K562 (cell line): ENCODE results near the gene TBC1D5. TPM values are rescaled to one million over a fixed set of nuclear protein-coding genes. Genes with fewer than 3 reads are reported as not detected.

Experiments
- ATAC-seq: fragments of 200-7000 bp; cut with Tn5 transposase; 3 replicates; pipeline ENCODE4 v1.9.1; 2020; ENCODE audit warnings: moderate library complexity
- BruUV-seq: library from RNA; stranded (reverse); fragments of 400-500 nt; replicated peaks from 2 replicates; lab custom pipeline; 2021; lab: Mats Ljungman, UMichigan
- CTCF ChIA-PET: fragments of 300-600 bp; formaldehyde crosslinking; extraction: SDS; loops from one replicate; lab custom pipeline; 2021; ENCODE audit warnings: low intra/inter-chr PET ratio; lab: Yijun Ruan, JAX
- POLR2A ChIA-PET: fragments of 300-600, 350-650 bp; sonication (Branson Sonifier 250); formaldehyde crosslinking; extraction: SDS; loops from one replicate; lab custom pipeline; 2021; ENCODE audit warnings: antibody characterized with exemption, inconsistent platforms; lab: Yijun Ruan, JAX
- DNase-seq, 4 experiments: peaks; one replicate each; pipeline versions ENCODE4 v3.0.0 to v3.0.0-alpha.2; 2011 to 2018; ENCODE audit warnings: low spot score in 3 of 4, mixed read lengths in 3 of 4; ENCODE audit errors: extremely low read depth in 1 of 4
- FAIRE-seq: peaks from 2 replicates; lab custom pipeline; 2011; peaks lifted over from hg19 to GRCh38; lab: Jason Lieb, UNC
- H2AFZ ChIP-seq: 2 replicates; pipeline ENCODE4 v1.6.0; 2011; ENCODE audit warnings: low read depth, low read length, control low read depth, inconsistent platforms
- H3K27ac ChIP-seq: fragments of 200-600 bp; 3 replicates; pipeline ENCODE4 v1.8.0; 2011; ENCODE audit warnings: low read depth, mild to moderate bottlenecking, control low read depth, inconsistent platforms, low read length, moderate library complexity, mixed read lengths; ENCODE audit errors: extremely low read depth
- H3K27me3 ChIP-seq, 2 experiments: fragments of 300-600 bp in 1 of 2; 2 replicates in 1 of 2; 3 replicates in 1 of 2; pipeline versions ENCODE4 v1.6.0 to v1.8.0; 2011; ENCODE audit warnings: inconsistent platforms in 2 of 2, low read length in 2 of 2, mild to moderate bottlenecking in 1 of 2, mixed read lengths in 1 of 2, moderate library complexity in 1 of 2; ENCODE audit not compliant: control insufficient read depth in 2 of 2, insufficient read depth in 2 of 2
- H3K36me3 ChIP-seq: fragments of 300-600 bp; 3 replicates; pipeline ENCODE4 v1.8.0; 2011; ENCODE audit warnings: mild to moderate bottlenecking, low read length, inconsistent platforms; ENCODE audit not compliant: control insufficient read depth, insufficient read depth
- H3K4me1 ChIP-seq, 2 experiments: fragments of 200-600 bp in 1 of 2; replicated peaks in 1 of 2; 2 replicates in 1 of 2; 3 replicates in 1 of 2; pipeline versions ENCODE4 v1.5.1 to v1.8.0; 2011; ENCODE audit warnings: inconsistent platforms in 2 of 2, low read length in 2 of 2, mild to moderate bottlenecking in 1 of 2, mixed read lengths in 1 of 2, moderate library complexity in 1 of 2; ENCODE audit not compliant: control insufficient read depth in 2 of 2, insufficient read depth in 2 of 2
- H3K4me2 ChIP-seq: 2 replicates; pipeline ENCODE4 v1.6.1; 2011; ENCODE audit warnings: low read length, control low read depth, inconsistent platforms, mixed read lengths; ENCODE audit not compliant: insufficient read depth
- H3K4me3 ChIP-seq: fragments of 200-600 bp; sonication (generic), shearing (Covaris generic); 2 replicates; pipeline ENCODE4 v1.5.1; 2016; ENCODE audit warnings: control low read depth, inconsistent platforms
- H3K79me2 ChIP-seq: fragments of 200-600 bp; 3 replicates; pipeline ENCODE4 v1.8.0; 2011; ENCODE audit warnings: low read length, inconsistent platforms; ENCODE audit not compliant: control insufficient read depth, insufficient read depth
- H3K9ac ChIP-seq, 2 experiments: 2 replicates each; pipeline versions ENCODE4 v1.6.0 to v1.6.1; 2011; ENCODE audit warnings: low read depth in 2 of 2, low read length in 2 of 2, control low read depth in 1 of 2, inconsistent platforms in 1 of 2, mild to moderate bottlenecking in 1 of 2, mixed read lengths in 1 of 2; ENCODE audit not compliant: insufficient read depth in 1 of 2
- H3K9me1 ChIP-seq: one replicate; pipeline ENCODE4 v1.6.0; 2011; ENCODE audit warnings: inconsistent platforms, mild to moderate bottlenecking, low read length, moderate library complexity; ENCODE audit not compliant: control insufficient read depth, insufficient read depth
- H3K9me3 ChIP-seq: replicated peaks from 2 replicates; pipeline ENCODE4 v1.5.1; 2011; ENCODE audit warnings: low read depth, low read length, inconsistent platforms; ENCODE audit not compliant: control insufficient read depth, insufficient read depth
- H4K20me1 ChIP-seq: replicated peaks from 2 replicates; pipeline ENCODE4 v1.6.1; 2011; ENCODE audit warnings: low read length, inconsistent platforms, mixed read lengths; ENCODE audit not compliant: control insufficient read depth, insufficient read depth
- CCNT2 ChIP-seq: IDR thresholded peaks from 2 replicates; pipeline ENCODE4 v1.6.1; 2011; ENCODE audit warnings: borderline replicate concordance, low read depth, mild to moderate bottlenecking, moderate library complexity, mixed read lengths, low read length; ENCODE audit not compliant: insufficient read length; ENCODE audit errors: extremely low read depth
- RCOR1 ChIP-seq, 2 experiments: IDR thresholded peaks; 2 replicates each; pipeline ENCODE4 v1.6.1; 2012; ENCODE audit warnings: low read depth in 2 of 2, low read length in 2 of 2, borderline replicate concordance in 1 of 2, improper control_type of control experiment in 1 of 2
- TCF3 ChIP-seq: sonication (generic); formaldehyde crosslinking; IDR thresholded peaks from 2 replicates; pipeline ENCODE4 v1.4.0; 2020; ENCODE audit warnings: mild to moderate bottlenecking, missing genetic modification reagents
- ZNF197 ChIP-seq: fragments of 200-800 bp; sonication (Bioruptor generic); IDR thresholded peaks from 2 replicates; pipeline ENCODE4 v1.6.1; 2016; ENCODE audit warnings: low read depth, missing genetic modification characterization, missing compliant biosample characterization
- WGBS: fragments of 100-300 bp; shearing (Covaris generic); methylation state at CpG from one replicate; pipeline ENCODE4 v1.1.6; 2016; ENCODE audit warnings: low coverage, mixed read lengths; ENCODE audit not compliant: insufficient coverage; ENCODE audit errors: missing lambda C conversion rate; 5-methylcytosine and 5-hydroxymethylcytosine counted together
- in situ Hi-C: fragments of 300-500 bp; cut with MboI; formaldehyde crosslinking; loops from 4 replicates; pipeline ENCODE4 v1.15.0; 2018; ENCODE audit warnings: inconsistent platforms, mixed read lengths
- intact Hi-C: fragments of 100-400 bp; cut with micrococcal nuclease; formaldehyde crosslinking; loops from 2 replicates; pipeline ENCODE4 v1.14.2; 2022
- polyA plus RNA-seq, 8 experiments: library from polyadenylated mRNA; depleted of rRNA in 4 of 8; stranded (reverse) in 5 of 8; unstranded in 3 of 8; fragments of >200 nt; fragmentation: Nextera tagmentation in 2 of 8; fragmentation: Illumina TruSeq in 1 of 8; extraction: Ambion mirVana in 2 of 8; extraction: Trizol in 1 of 8; gene quantifications; 2 replicates each; pipeline versions ENCODE4 v1.2.1 to v1.2.3, GENCODE V29; 2011 to 2014; ENCODE audit warnings: inconsistent platforms in 1 of 8, missing spikeins in 1 of 8
- total RNA-seq, 7 experiments: library from RNA; depleted of rRNA in 6 of 7; stranded (reverse); fragments of >200 nt in 6 of 7; fragmentation: Illumina TruSeq in 2 of 7; extraction: Trizol in 2 of 7; gene quantifications; 2 replicates each; pipeline versions ENCODE4 v1.2.1 to v1.2.3, GENCODE V29; 2011 to 2021; ENCODE audit warnings: low replicate concordance in 1 of 7
- TF ChIP-seq, protein P1 (sequence below): sonication (generic); IDR thresholded peaks from 2 replicates; pipeline ENCODE4 v1.6.1; 2016

Gene TBC1D5
- total and polyA plus RNA-seq, 9 of the 15 experiments (the other 6 are each of a cell fraction or from before 2014, with no cell fraction given), result 2.9 to 38.1 (median 25.6) TPM

DNA sequence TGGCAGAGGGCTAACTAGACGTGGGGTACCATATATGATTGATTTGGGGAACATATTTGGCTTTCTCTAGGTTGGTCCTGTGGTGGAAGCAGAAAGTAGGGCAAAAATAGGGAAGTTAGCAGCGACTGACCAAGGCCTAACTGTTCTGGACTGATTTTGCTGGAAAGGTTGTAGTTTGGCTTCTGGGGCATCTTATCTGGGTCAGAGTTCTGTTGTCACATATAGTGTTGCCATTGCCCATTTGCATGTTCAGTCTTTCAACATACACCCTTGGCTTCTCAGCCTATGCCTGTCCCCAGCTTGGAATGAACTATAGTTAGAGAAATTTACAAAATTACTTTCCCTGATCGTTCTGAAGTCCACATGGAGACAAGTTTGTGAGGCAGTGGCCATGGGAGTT, 426.5 kb downstream of the TBC1D5 start:
- Histone ChIP-seq H3K36me3 (no peaks in the 10 kb centered on the region), H3K9me1 (no peaks in the 10 kb centered on the region), H3K4me3 (no peak overlapping the region), H3K4me1 (peaks cover 0 to 19% of the 10 kb centered on the region in 2 experiments; a peak in 3 of 5 replicates), H3K79me2 (no peaks in the 10 kb centered on the region), H3K4me2 (no peak overlapping the region), H3K27ac (no peak overlapping the region), H2AFZ (no peak overlapping the region), H3K27me3 (no peaks in the 10 kb centered on the region), H3K9ac (no peak overlapping the region), H4K20me1 (no peaks in the 10 kb centered on the region; the same call in 1 of the 2 replicates), H3K9me3 (no peaks in the 10 kb centered on the region)
- FAIRE-seq (no peak), ATAC-seq (peak; percentile 42; the same call in 1 of the 3 replicates), DNase-seq (no peak)
- CTCF ChIA-PET, result no interaction called here
- intact Hi-C loops (no loop called here), in situ Hi-C loops (no loop called here)
- TF ChIP-seq, protein P1, sequence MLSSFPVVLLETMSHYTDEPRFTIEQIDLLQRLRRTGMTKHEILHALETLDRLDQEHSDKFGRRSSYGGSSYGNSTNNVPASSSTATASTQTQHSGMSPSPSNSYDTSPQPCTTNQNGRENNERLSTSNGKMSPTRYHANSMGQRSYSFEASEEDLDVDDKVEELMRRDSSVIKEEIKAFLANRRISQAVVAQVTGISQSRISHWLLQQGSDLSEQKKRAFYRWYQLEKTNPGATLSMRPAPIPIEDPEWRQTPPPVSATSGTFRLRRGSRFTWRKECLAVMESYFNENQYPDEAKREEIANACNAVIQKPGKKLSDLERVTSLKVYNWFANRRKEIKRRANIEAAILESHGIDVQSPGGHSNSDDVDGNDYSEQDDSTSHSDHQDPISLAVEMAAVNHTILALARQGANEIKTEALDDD, result peak; percentile 46
- TF ChIP-seq ZNF197 (CRISPR knock-in tag) (no peak), TCF3 (peak; percentile 64)
- WGBS, result 15% methylated on average over 3 of the region's 3 CpGs
- no TSS peak for BruUV-seq
- POLR2A ChIA-PET, result interaction anchor here (1.5 kb wide), 1 partner anchor 29 kb away, joined by 4 read pairs; no protein-coding TSS in a partner anchor

DNA sequence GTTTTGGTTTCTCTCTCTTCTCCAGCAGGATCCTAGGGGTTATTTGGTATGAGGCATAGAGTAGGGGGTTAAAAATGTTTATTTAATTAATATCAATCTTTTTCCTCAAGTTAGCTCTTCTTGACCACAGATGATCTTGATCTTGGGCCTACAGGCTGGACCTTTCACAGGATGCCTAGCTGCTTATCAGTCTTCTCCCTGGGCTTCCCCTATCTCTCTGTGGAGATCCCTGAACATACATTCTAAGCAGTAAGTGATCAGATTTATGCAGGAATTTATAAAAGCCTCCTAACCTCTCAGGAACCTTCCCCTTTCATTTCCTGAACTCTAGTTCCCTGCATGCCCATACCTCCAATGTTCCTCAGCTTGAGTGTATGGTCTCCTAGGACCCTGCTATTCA, 428.3 kb downstream of the TBC1D5 start:
- H3K4me3 ChIP-seq, result no peak overlapping the region
- H2AFZ ChIP-seq, result no peak overlapping the region
- H3K9me1 ChIP-seq, result no peaks in the 10 kb centered on the region
- TF ChIP-seq RCOR1 (IDR thresholded peaks at IDR 0.05; ENCODE audit: borderline replicate concordance in 1 of 2, low read depth in 2 of 2, low read length in 2 of 2) (peak in 1 of 2 experiments; percentile 14; a peak in 1 of 4 replicates), CCNT2 (no peak)
- H3K4me1 ChIP-seq, result peaks cover 0 to 19% of the 10 kb centered on the region in 2 experiments; a peak in 3 of 5 replicates
- BruUV-seq, result no TSS peak
- CTCF ChIA-PET, result no interaction called here
- no peak overlapping the region for H3K27ac ChIP-seq
- no peak overlapping the region for H3K9ac ChIP-seq
- H3K79me2 ChIP-seq, result no peaks in the 10 kb centered on the region
- H3K9me3 ChIP-seq, result no peaks in the 10 kb centered on the region
- in situ Hi-C loops, result no loop called here
- POLR2A ChIA-PET, result interaction anchor here (0.6 to 1.3 kb wide), 4 partner anchors 9 to 50 kb away, joined by 3 to 7 read pairs (median 4); no protein-coding TSS in a partner anchor
- DNase-seq (no peak), ATAC-seq (no peak), FAIRE-seq (no peak)
- intact Hi-C loops, result no loop called here
- H3K4me2 ChIP-seq, result no peak overlapping the region
- H3K36me3 ChIP-seq, result no peaks in the 10 kb centered on the region
- H3K27me3 ChIP-seq, result no peaks in the 10 kb centered on the region
- no peaks in the 10 kb centered on the region; the same call in 1 of the 2 replicates for H4K20me1 ChIP-seq
